Stimulated activated naive CD4-positive, alpha-beta T cell treated with Interleukin-2 at 50 U/mL for 16 hours (primary cell): ENCODE data around the gene CDC42SE1.

Source experiments
- DNase-seq: peaks from one replicate; lab custom pipeline; 2025; lab: John Stamatoyannopoulos, UW

The CDC42SE1 gene

DNA sequence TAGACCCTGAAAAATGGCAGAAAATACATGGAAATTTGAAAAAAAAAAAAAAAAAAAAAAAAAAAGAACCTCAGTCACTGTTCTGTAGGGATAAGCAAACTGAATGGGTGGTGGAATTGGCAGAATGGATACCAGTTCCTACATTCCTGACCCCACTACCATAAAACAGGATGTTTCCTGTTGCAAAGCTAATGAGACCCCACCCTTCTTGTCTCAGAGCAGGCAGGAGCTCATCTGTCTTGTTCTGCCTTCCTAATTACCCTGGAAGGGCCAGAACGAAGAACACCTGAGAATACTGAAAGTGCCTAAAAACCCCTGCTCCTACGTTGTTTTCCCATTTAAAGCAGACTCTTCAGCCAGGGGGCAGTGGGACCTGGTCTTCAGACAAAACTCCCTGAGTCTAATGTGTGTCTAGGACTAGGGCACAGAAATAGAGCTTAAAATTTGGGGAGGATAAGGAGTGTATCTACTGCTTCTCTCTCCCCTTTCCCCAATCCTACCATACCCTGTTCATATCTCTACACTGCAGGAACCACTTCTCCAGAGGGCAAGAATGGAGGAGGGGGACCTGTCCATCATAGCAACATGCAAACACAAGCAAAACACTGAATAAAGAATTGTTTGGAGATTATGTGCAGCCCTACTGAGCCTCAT lies 7.9 kb downstream of the CDC42SE1 start:
- DNase-seq = no peak

DNA sequence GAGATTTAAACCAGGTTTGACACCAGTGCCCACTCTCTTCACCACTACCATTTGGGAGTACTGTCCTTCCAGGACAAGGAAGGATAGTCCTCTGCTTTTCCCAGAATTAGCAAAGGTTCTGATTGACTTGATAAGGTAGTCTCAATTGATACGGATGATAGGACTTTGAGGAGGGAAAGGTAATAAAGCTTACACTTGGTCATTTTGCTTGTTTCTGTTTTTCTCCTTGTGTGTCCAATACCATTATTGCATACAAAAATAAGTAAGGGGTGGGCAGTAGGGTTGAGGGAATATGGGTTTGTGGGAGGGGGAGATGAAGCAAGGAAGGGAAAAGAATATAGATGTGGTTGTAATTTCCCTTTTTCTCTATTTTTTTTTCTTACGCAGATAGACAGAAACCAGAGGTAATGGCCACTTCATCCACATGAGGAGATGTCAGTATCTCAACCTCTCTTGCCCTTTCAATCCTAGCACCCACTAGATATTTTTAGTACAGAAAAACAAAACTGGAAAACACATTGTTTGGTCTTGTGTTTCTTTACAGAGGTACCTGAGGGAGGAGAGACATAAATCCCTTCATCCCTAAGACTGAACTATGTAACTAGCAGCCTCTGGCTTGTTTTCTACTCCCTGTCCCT lies 9.3 kb downstream of the CDC42SE1 start:
- no peak for DNase-seq

DNA sequence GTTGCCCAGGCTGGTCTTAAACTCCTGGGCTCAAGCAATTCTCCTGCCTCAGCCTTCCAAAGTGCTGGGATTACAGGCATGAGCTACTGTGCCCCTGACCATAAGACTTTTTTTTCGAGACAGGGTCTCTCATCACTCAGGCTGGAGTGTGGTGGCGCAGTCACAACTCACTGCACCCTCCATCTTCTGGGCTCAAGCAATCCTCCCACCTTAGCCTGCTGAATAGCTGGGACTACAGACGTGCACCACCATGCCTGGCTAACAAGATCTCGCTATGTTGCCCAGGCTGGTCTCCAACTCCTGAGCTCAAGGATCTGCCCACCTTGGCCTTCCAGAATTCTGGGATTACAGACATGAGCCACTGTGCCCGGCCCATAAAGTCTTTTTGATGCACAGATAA lies 10.0 kb downstream of the CDC42SE1 start:
- no peak for DNase-seq

DNA sequence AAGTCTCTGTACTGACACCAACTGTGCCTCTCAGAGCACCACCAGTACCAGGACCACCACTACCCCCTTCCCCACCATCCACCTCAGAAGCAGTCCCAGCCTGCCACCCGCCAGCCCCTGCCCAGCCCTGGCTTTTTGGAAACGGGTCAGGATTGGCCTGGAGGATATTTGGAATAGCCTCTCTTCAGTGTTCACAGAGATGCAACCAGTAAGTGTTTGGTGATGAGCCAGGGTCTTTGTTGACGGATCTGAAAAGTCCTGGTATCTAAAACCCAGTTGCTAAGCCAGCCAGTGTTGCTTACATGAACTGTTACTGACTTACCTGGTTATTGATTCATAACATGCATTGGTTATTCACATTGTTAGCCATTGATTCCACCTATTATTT lies 10.8 kb downstream of the CDC42SE1 start:
- no peak for DNase-seq

DNA sequence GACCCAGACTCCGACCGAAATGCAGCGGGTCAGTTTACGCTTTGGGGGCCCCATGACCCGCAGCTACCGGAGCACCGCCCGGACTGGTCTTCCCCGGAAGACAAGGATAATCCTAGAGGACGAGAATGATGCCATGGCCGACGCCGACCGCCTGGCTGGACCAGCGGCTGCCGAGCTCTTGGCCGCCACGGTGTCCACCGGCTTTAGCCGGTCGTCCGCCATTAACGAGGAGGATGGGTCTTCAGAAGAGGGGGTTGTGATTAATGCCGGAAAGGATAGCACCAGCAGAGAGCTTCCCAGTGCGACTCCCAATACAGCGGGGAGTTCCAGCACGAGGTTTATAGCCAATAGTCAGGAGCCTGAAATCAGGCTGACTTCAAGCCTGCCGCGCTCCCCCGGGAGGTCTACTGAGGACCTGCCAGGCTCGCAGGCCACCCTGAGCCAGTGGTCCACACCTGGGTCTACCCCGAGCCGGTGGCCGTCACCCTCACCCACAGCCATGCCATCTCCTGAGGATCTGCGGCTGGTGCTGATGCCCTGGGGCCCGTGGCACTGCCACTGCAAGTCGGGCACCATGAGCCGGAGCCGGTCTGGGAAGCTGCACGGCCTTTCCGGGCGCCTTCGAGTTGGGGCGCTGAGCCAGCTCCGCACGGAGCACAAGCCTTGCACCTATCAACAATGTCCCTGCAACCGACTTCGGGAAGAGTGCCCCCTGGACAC lies 11.3 kb downstream of the CDC42SE1 start:
- DNase-seq = peak; percentile 44

DNA sequence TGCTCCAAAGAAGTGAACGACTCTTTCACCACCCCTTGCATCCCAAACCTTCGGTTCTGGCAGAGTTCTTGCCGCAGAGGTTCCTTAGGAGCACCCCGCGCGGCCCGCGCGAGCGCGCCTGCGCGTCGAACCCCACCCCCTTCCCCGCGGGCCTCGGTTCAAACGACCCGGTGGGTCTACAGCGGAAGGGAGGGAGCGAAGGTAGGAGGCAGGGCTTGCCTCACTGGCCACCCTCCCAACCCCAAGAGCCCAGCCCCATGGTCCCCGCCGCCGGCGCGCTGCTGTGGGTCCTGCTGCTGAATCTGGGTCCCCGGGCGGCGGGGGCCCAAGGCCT lies 11.9 kb downstream of the CDC42SE1 start, which contains the start of gene C1orf56:
C1orf56 (plus strand) TSS at position 161 of the 334 bp plus-strand sequence; CDS start at position 258, 97 bp downstream.
- DNase-seq = peak; percentile 31

DNA sequence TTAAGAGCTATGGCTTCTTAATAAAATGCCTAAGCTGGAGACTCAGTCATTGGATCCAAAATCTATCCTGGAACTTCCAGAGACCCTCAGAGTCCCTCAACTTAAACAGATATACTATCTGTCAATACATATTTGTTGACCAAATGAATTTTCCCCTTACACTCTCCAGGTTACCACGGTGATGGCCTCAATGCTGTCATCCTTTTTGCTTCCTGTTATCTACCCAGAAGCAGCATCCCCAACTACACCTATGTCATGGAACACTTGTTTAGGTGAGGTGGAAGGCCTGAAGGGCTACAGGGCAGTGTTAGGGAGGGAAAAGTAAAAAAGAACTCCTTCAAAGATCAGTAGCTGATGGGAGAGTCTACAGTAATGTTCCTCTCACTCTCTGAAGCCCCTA lies 16.3 kb downstream of the CDC42SE1 start:
- no peak for DNase-seq

DNA sequence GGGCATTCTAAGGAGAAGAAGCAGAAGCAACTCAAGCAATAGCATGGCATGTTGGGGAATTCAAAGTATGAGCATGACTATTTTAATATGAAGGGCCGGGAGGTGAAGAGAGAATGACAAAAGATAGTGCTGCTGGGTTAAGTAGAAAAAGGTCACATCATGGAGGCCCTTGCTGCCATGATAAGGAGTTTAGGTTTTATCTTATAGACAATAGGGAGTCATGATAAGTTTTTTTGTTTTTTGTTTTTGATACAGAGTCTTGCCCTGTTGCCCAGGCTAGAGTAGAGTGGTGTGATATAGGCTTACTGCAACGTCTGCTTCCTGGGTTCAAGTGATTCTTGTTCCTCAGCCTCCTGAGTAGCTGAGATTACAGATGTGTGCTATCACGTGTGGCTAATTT lies 19.9 kb downstream of the CDC42SE1 start:
- DNase-seq = no peak

DNA sequence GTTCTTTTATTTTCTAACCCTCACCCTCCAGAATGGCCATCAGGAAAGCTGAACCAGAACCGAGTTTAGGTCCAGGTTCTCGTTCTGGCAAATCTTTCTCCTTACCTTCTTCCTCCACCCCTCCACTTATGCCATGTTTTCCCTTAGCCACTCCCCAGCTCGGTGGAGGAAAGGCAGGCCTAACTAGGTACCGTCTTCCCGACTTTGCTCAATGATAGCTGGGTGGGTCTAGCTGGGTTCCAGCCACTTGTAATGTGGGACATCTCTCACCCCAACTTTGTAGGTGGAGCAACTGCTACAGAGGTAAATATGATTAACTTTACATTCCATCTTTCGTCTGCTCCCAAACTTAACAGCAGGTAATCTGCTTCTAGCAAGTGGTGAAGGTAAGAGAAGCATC lies 22.4 kb downstream of the CDC42SE1 start:
- no peak for DNase-seq

DNA sequence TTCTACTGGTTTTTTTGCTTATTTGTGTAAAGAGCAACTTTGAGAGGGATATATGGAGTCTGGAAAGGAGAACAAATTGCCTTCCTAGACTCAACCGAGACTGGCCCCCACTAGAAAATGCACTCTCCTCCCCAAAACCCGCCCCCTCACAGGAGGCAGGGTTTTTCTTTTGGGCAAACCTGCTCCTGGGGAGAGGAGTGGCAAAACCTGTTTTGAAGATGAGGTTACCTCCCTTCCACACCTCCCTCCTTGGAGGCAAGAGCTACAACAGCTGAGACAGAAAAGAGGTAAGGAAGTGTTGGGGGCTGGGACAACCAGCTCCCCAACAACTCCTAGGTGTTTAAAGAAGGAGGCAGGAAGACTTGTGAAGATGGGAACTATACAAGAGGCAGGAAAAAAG lies 23.1 kb downstream of the CDC42SE1 start, which contains the start of gene BNIPL:
BNIPL (plus strand) TSS at position 231 of the 400 bp plus-strand sequence; CDS start at position 371, 140 bp downstream.
- DNase-seq = no peak

DNA sequence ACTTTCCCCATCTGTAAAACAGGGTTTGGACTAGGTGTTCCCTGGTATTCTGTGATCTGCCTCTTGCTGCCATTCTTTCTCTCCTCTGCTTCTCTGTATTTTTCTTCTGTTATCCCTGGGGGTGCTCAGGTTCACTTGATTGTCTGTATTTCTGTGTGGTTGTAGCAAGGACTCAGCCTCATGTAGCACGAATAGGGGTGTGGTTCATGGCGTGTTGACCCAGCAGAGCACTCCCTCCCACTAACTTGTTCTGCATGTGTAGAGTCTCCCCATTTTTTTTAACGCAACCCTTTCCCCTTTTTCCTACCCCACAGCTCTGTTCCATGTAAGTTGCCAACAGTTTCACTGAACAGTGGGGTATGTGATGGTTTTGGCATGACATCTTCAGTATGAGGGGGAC lies 24.3 kb downstream of the CDC42SE1 start:
- DNase-seq = no peak

DNA sequence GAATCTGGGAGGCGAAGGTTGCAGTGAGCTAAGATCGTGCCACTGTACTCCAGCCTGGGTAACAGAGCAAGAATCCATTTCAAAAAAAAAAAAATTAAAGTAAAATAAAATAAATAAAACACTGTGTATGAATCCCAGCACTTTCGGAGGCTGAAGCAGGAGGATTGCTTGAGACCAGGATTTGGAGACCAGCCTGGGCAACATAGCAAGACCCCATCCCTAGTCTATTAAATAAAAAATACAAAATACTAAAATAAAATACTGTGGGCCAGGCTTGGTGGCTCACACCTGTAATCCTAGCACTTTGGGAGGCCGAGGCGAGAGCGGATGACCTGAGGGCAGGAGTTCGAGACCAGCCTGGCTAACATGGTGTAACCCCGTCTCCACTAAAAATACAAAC lies 27.3 kb downstream of the CDC42SE1 start:
- DNase-seq = no peak

DNA sequence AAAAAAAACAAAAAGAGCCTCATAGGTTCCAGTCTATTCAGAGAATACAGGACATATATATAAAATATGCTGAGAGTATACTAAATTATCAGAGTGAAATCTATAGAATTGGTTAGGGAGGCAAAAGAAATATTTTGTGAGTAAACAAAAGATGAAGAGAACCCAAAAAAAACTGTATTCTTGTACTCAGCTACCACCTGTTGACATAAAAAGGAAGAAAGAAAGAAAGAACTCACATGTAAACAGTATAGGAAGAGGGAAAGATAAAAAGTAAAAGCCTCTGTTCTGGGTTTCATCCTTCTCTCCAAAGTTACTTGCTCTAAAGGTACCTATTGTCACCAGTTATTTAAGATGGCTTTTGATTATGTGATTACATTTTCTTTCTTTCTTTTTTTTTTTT lies 33.0 kb downstream of the CDC42SE1 start:
- no peak for DNase-seq

DNA sequence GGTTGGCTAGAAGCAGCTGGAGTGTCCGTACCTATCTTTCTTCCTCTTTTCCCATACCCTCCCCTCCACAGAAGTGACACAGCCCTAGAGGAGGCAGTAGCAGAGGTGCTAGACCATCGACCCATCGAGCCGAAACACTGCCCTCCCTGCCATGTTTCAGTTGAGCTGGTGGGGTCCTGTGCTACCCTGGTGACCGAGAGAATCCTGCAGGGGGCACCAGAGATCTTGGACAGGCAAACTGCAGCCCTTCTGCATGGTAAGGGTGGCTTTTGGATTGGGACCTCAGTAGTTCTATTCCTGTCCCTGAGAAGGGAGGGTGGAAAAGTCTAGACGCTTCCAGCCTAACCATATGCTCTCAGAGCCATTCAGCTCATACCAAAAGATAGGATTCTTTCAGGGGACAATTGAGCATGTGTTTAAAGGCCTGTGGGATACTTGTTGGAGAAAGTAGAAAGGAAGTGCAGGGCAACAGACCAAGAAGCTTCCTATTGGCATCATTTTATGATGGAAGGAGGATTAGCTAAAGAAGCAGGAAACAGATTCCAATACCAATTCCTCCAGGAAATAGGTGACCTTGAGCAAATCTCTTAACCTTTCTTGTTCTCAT lies 34.8 kb downstream of the CDC42SE1 start:
- peak; percentile 68 for DNase-seq

DNA sequence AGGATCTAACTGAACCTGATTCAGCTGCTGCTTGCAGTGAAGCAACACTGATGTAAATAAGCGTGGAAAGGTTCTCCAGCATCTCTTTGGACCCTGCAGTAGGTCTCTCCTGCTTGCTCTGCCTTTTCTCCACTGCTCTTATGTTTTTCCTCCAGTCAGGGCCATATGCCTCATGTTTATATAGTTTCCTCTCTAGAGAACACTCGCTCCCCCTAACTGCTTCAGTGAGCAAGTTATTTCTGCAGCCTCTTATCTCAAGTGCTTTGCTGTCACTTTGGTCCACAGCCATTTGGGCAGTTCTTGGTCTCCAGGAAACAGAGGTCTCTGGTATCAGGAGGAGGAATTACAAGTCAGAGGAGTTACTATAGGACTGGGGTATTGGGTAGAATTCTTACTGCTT lies 45.9 kb downstream of the CDC42SE1 start:
- DNase-seq = no peak

DNA sequence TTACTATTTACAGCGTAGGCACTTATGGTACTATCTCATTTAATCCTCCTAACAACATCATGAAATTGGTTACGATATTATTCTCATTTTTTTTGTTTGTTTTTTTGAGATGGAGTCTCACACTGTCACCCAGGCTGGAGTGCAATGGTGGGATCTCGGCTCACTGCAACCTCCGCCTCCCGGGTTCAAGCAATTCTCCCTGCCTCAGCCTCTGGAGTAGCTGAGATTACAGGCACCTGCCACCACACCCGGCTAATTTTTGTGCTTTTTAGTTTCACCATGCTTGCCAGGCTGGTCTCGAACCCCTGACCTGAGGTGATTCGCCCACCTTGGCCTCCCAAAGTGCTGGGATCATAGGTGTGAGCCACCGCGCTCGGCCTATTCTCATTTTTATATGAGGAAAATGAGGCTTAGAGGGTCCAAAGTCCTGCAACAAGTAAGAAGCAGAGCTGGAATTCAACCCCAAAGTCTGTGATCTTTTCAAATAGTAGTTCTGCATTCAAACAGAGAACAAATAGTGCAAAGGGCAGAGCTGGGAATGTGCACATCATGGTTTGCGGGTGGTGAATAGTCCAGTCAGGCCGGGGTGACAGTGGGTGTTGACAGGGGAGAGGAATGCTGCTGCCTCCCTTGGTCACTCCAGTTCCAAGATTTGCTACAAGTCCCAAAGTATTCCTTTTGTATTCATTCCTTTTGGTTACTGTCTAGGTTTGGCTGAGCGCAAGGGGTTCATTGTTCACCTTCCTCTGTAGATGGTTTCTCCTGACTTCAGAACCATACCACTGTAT lies 46.5 kb downstream of the CDC42SE1 start:
- DNase-seq = no peak

DNA sequence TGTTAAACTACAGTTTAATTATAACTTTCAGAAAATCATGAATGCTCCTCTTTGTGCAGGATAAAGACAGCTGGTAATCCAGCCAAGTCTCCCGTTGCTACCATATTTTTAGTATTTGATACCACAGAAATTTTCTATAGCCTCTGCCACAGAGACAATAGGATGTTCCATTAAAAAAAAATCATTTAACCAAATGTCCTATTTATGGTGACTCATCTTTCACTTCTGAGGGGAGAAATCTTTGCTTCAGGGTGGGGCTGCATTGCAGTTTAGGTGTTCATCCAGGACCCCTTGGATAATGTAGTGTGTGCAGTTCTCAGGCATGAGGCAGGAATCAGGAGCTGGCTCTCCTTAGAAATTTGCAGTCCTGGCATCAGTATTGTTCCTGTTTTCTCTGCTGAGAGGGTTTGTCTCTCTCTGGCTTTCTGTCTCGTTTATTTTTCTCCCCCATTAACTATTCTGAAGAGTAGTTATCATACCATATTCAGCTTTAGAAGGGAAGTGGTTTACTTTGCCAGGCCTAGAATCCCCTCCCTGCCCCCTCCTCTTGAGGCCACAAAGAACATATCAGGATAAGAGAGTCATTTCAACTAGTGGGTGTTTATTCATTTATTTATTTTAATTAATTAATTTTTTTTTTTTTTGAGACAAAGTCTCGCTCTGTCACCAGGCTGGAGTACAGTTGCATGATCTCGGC lies 48.1 kb downstream of the CDC42SE1 start:
- DNase-seq = no peak

DNA sequence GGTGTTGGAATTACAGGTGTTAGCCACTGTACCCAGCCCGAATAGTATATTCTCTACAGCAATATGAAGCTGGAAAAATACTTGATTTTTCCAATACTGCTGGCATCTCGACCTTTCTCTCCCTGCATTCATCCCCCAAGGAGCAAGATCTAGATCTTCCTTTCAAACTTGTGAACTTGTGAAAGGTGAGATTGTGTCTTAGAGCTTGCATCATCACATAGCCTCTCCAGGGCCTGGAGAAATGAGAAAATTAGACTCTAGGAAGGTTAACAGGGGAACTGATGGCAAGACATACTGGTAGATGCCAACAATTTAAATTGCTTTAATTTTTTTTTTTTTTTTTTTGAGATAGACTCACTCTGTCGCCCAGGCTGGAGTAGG lies 49.1 kb downstream of the CDC42SE1 start:
- DNase-seq = no peak

DNA sequence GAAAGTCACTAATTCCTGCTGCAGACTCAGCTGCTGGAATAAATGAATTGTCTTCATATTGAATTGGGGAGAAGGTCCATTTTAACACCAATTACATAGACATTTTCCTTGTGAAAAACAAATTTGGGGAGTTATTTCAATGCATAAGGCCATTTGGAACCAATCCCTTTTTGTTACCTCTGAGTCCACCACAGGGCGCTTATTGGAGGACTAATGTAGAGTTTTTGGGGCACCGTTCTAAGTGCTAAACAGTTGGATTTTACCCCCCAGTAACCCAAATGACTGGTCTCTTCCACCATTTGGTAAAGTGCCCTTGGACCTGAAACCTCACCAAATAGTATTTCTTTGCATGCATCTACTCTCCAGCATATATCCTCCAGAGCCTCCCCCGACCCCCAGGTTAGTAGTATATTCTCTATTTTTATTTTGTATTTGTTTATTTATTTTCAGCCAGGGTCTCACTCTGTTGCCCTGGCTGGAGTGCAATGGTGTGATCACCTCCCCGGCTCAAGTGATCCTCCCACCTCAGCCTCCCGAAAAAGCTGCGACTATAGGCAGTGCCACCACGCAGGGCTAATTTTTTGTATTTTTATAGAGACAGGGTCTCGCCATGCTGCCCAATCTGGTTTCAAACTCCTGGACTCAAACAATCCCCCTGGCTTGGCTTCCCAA lies 49.6 kb downstream of the CDC42SE1 start:
- DNase-seq = no peak

DNA sequence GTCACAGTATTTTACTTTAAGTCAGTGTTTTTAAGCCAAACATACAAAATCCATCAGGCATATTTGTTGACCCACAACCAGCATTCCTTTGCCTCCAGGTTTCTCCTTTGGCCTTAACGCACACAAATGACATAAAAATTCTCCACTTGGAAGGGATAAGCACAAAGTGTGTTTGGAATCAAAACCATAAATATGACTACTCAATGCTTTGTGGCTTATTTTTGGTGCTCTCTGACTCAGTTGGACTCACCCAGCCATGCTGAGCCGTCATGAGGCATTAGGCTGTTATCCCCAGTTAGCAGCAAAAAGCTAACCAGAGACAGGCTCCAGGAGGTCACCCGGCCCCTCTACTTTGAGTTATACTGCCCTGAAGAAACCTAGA lies 50.2 kb downstream of the CDC42SE1 start:
- no peak for DNase-seq
